Activated CD8-positive, alpha-beta memory T cell treated with anti-CD3 and anti-CD28 coated beads for 4 hours (primary cell): Measurements from ENCODE around the gene FLNB.

Experiments used
- DNase-seq, 2 donors: peaks; one replicate each; pipeline ENCODE4 v3.0.0-alpha.2; 2020; ENCODE audit warnings: low read depth in 2 of 2

The FLNB gene

DNA sequence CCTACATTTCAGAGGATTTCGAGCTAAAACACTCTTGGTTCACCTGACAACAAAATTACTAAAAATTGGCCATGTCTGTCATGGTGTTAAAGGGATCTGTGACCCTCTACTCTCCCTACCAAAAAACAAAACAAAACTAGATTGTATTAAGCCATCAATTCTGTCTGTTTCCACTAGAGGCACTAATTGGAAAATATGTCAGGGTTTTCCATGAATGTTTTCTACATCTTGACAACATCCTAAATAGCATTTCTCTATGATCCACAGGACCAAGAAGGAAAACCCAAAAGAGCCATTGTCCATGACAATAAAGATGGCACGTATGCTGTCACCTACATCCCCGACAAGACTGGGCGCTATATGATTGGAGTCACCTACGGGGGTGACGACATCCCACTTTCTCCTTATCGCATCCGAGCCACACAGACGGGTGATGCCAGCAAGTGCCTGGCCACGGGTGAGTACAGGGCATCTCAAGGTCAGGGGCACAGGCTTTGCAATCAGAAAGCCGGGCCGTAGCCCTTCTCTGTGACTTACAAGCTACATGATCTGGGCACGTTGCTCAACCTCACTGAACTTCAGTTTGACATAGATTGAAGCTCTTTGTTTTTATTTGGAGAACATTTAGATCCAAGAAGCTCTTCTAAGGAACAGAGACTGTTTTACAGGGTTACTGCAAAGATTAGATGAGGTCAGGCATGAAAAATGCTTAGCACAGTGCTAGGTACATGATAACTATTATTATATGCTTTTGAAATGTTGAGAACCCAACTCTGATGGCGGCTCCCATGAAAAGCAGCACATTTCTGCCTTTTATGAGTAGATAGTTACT, 127.7 kb downstream of the FLNB start:
- no peak for DNase-seq

DNA sequence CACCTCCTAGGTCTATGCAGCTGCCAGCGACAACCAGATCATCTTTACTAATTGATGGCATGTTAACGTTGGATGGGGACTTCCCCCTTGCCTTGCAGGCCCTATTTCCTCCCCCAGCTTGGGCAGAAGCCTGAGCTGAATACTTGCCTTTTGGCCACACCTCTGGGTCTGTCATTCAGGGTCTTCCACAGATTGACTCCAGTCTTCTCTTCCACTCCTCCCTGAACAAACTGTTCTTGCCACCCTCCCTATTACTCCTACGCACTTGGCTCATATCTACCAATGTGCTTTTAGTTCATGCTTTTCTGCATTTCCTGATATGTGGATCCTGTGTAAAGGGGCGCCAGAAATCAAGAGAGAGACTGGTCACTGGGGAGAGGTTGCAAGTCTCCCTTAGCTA, 129.1 kb downstream of the FLNB start:
- DNase-seq = no peak

DNA sequence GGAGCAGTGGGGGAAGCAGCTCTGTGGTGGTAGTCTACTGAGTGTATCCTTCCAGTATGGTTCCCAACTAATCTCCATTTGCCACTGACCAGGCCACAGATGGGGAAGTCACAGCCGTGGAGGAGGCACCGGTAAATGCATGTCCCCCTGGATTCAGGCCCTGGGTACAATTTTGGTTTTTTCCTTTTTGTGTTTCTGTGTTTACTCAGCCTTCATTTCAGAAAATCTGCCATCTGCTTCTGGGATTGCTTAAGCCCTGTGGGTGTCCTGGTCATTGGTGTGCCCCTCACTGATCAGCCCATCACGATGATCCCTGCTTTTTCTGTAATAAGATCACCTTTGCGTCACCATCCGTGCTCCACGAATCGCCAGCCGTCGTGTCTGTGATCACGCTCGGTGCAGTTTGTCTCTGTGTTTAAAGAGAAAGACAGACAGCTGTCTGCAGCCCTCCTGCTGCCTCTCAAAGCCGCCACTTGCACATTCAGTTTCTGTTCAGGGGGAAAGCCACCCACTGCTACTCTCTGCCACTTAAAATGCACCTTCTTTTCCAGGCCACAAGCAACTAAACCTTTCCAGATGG, 133.6 kb downstream of the FLNB start:
- DNase-seq = no peak

DNA sequence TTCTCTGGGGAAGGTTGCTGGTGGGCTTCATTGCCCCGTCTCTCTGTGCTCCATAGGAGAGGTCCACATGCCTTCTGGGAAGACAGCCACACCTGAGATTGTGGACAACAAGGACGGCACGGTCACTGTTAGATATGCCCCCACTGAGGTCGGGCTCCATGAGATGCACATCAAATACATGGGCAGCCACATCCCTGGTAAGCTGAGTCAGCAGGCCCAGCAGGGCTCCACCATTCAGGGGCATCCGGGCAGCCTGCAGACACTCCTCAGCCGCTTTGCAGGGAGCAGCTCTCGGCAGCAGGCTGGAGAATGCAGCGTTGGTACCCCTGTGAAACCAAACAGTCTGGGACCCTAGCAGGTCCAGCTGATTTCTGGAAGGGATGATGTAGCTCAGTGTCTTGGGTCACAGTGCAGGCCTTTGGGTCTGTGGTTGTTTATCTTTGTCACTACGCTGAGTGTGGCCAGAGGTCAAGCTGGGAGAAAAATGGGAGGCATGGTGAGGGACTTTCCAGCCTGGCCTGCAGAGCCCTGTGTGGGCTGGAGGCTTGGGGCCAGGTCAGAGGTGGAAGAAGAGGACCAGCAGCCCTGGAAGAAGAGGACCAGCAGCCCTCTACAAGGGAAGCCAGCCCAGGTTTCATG, 135.3 kb downstream of the FLNB start:
- no peak for DNase-seq

DNA sequence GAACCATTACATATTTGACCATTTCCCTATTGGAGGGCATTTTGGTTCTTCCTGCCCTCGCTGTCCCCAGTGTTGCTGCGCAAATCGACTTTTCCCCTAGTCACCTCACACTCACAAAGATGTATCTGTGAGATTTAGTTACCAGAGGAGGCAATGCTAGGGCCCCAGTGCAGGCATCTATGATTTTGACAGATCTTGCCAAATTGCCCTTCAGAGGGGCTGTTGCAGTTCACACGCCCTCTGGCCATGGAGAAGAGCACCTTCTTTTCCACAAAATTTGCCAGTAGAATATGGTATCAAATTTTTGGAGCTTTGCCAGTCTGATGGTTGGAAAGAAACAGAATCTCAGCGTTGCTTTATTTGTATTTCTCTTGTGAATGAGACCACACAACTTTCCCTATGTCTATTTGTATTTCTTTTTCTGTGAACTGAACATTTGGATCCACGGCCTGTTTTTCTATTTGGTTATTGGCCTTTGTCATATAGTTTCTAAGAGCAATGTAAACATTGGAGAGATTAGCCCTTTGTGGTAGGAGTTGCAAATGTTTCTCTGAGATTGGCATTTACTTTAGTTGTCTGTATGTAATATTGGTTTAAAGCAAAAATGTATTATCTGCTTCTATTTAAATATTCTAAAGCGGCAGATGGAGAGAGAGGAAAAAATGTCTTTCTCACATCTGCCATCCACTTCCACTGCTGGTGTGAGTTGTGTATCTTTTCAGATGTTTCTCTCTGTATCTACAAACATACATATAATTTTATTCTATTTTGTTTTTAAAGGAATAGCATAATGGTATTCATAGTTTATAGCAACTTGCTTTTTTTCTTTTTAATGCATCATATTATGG, 136.5 kb downstream of the FLNB start:
- no peak for DNase-seq

DNA sequence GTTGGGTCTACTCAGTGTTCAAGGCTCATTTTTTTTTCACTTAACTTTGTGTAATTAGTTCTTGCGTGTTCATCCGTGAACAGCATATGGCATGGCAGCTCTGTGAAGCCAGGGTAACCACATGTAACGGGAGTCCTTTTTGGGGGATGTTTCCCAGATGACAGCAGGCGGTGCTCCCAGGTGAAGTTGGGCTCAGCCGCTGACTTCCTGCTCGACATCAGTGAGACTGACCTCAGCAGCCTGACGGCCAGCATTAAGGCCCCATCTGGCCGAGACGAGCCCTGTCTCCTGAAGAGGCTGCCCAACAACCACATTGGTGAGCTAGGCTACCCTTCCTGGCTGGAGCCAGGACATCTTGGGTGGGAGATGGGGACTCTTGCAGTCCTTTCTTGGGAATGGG, 139.8 kb downstream of the FLNB start:
- DNase-seq = no peak

DNA sequence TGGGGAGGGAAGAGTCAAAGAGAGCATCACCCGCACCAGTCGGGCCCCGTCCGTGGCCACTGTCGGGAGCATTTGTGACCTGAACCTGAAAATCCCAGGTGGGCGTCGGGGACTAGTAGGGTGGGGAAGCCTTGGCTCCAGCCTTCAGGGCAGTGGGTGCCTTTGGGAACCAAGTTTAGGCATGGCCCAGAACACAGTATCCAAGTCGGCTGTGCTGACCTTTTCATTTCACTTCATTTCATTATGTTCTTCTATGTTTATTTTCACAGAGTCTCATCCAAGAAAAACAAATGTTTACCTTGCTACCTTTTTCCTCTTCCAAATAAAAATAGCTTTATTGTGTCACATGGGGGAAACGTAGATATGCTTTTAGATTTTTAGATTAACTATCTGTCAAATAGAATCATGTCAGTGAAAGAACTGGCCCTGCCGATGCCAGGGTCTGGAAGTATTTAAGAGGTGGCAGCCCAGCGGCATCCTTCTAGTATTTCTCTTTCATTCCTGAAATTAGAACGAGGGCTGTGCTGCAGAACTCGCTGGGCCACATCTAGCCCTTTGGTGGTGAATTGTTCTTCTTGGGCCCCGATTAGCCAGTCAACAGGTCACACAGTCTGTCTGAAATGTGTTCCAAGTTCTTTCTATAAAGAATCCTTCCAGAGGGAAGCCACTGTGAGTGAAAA, 142.0 kb downstream of the FLNB start:
- no peak for DNase-seq

DNA sequence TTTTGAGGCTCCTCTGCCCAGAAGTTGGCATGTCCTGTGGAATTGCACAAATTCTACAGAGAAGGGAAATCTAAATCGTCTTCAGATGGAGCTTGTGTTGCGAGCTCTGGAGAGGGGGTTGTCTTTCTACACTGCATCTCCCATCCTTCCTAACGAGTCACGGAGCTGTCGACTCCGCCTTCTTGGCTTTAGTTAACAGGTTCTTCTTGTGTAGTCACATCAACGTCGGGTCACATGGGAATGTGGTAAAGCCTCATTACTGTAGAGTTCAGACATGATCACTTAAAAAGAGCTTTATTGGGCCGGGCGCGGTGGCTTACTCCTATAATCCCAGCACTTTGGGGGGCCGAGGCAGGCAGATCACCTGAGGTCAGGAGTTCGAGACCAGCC, 142.6 kb downstream of the FLNB start:
- DNase-seq = no peak

DNA sequence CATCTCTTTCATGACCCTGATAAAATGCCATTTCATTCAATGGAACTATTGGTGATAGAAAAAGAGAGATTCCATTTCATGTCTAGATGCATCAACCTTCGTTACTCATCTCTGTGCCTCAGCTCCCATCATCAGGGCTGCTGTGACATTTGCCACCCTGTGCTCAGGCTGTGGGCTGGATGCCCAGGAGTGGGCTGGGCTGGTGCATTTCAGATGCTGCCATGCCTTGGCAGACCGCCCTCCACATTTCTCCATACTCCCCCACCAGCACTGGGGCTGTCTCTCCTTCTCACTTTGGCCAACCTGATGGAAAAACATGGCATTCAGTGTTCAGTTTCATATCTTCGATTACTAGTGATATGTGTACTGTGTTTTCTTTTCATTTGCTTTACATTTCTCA, 143.4 kb downstream of the FLNB start:
- DNase-seq = no peak

DNA sequence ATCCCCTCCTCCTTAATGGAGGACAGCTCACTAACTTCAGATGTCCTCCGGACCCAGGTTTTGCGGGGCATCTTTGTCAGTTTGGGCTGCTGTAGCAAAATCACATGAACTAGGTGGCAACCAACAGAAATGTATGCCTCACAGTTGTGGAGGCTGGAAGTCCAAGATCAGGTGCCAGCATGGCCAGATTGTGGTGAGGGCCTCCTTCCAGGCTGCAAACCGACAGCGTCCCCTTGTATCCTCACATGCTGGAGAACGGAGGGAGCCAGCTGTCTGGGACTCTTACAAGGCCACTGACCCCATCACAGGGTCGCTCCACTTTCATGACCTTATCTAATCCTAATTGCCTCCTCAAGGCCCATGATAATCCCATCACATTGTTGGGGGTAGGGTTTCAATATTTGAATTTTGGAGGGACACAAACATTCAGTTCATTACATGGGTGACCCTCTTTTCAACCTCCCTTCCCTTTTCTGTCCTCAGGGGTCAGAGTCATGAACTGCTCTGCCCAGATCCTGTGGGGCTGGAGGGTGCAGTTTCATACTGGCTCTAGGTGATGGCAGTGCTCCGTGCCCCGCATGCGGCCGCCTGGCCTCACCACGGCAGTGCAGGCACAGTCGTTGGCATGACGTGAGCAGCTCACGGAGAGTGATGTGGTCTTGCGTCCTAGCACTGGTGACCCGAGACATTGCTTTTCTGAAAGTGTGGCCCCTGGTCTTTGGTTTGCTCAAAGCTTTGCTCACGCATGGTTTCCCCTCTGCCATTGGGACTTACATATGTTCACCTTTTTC, 144.2 kb downstream of the FLNB start:
- no peak for DNase-seq

DNA sequence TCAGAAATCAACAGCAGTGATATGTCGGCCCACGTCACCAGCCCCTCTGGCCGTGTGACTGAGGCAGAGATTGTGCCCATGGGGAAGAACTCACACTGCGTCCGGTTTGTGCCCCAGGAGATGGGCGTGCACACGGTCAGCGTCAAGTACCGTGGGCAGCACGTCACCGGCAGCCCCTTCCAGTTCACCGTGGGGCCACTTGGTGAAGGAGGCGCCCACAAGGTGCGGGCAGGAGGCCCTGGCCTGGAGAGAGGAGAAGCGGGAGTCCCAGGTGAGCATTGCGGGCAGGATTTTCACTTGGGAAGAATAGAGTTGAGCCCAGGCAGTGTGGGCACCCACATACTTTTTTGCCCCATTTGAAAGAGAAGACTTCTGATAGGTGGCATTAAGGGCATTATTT, 145.1 kb downstream of the FLNB start:
- DNase-seq = no peak

DNA sequence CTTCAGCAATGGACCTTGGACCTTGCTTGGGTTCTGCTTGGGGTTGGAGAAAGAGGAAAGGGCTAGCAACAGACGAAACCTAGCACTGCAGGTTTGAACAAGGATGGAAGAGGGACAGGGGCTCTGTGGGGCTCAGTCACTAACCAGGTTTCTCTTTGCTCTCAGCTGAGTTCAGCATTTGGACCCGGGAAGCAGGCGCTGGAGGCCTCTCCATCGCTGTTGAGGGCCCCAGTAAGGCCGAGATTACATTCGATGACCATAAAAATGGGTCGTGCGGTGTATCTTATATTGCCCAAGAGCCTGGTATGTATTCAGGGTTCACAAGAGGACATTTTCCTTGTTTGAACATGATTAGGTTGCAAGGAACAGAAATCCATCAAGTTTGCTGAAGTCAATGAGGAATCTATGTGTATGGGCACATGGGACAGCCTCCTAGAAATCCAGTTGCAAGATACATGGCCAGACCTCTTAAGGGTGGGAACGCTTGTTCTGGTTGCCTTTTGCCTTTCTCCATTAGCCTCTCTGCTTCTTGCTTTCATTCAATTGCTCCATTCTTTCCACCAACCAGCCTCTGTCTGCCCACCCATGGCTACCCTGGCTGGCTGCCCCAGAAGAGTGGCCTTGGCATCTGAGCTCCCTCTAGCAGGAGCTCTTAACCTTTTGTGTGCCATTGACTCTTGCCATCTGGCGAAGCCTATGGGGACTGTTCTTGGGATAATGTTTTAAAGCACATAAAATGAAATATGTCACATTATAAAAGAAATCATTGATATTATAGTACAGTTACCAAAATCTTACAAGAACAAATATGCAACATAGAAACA, 146.6 kb downstream of the FLNB start:
- DNase-seq = no peak

DNA sequence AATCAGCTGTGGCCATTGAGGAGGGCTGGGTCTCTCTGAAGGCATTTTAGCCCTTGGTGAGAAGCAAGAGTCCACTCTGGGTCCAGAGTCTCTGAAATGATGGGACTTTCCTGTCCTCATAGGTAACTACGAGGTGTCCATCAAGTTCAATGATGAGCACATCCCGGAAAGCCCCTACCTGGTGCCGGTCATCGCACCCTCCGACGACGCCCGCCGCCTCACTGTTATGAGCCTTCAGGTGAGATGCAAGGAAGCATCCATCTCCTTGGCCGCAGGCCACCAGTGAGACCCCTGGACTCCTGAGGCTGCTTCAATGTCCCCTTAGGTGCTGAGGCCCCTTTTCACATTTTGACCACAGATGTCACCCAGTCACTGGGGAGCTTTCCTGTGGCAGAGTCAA, 147.6 kb downstream of the FLNB start:
- no peak for DNase-seq

DNA sequence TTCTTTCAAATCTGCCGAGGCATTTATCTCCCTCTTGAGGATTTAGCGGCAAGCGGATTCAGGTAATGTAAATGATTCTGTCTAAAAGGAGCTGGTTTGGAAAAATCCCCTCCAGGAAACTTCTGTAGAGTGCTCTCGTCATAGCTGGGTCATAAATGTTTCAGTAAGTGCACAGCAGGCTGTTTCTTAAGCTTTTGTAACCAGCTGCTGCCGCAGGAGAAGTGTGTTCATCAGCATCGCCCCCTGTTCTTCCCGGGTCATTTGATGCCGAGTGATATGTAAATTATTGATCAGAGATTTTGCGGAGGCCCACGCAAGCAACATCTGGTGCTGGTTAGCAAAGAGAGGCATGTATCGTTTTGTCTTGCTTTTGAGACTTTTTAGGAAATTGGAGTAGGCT, 149.5 kb downstream of the FLNB start:
- DNase-seq = no peak

DNA sequence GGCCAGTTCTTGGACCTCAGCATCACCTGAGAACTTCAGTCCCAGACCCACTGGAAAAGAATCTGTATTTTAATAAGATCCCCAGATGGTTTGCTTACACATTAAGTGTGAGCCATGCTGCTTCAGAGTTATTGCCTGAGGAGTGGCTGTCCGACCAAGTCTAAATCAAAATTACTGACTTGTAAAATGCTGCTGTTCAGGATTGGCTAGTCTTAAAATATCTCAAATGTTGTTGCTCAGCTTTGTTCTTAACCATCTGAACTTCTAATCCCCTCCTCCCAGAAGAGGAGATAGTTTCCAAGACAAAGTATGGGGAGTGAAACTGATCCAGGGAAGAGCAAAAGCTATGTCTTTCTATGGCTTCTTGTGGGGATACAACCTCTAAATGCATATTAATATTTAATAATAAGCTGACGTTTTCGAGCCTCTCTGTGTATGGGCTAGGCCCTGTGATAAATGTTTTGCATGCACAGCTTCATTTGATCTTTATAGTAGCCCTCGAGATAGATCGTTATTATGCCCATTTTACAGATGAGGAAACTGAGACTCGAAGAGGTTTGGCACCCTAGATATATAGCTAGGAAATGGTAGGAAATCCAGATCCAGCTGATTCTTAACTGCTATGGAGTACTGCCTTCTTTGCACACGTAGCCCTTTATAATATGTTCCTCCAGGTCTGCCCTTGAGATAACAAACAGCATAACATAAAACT, 150.4 kb downstream of the FLNB start:
- DNase-seq = no peak

DNA sequence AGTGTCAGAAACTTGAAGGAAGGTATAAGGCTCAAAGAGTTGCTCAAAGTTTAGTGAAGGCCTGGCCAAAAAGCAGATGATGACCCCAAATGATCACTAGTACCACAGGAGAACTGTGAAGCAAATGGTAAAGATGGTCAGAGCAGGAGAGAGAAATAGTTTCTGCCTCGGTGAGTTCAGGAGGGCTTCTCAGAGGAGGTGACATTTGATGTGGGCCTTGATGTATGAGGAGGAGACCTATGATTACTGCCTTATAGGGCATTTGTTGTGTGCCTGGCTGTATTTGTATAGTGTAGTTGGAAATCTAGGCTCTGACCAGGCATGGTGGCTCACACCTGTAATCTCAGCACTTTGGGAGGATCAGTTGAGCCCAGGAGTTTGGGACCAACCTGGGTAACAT, 152.2 kb downstream of the FLNB start:
- DNase-seq = no peak

DNA sequence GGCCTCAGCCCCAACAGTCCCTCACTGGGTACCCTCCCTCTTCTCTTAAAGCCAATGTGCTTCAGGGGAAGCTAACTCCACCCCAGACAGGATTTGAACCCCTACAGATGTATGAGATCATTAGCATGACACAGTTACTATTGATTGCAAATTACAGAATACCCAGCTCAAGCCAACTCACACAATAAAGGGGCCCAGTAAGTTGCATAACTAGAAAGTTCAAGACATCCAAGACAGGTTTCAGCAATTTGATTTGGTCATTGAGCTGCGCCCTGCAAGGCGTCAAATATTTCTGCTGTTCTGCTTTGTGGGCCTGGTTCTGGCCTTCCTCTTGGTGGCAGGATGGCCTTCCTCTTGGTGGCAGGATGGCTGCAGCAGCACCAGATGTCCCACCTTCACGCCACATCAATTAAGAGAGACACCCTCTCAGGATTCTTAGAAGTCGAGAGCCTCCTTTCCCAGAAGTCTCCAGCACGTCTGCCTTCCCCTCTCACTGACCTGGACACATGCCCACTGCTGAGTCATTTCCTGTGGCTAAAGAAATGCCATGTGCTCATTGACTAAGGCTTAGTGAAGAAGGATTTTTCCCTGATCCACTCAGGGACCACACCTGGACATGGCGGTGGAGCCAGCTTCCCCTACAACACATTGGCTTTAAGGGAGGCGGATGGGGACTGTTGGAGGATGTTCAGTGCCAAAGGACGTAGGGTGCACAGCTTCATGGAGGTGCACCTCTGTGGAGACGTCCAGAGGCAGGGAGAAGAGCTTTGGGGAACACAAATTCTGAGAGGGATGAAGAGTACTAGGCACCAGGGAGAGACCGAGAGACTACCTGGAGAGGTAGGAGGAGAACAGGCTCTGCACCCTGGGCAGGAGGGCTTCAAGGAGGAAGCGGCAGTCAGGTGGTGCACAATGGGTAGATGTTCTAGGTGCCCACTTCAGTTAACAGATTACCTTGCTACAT, 153.5 kb downstream of the FLNB start:
- no peak for DNase-seq

DNA sequence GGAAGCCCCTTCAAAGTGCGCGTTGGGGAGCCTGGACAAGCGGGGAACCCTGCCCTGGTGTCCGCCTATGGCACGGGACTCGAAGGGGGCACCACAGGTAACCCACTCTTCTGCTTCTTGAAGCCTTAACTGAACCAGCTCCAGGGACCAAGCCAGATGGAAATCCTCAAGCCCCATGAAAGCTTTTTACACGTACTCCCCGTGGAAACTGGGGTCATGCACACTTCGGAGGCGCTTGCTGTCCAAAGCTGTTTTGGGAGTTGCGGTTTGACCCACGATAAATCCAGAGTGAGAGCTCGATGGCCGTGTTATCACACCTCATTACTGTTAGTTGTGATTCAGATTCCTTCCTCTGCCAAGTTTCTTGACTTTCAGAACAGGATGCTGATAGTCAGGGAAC, 155.0 kb downstream of the FLNB start:
- no peak for DNase-seq
